Ishikawa (cell line): ENCODE results near the gene PLK3.

Source experiments
- CEBPB ChIP-seq: IDR thresholded peaks from 2 replicates; pipeline ENCODE4 v1.6.1; 2012
- CREB1 ChIP-seq: IDR thresholded peaks from 2 replicates; pipeline ENCODE4 v1.6.1; 2012; ENCODE audit warnings: low read depth
- EP300 ChIP-seq: IDR thresholded peaks from 2 replicates; pipeline ENCODE4 v1.6.1; 2012; ENCODE audit warnings: borderline replicate concordance
- FOXM1 ChIP-seq: IDR thresholded peaks from 2 replicates; pipeline ENCODE4 v1.6.1; 2012; ENCODE audit warnings: low read depth, borderline replicate concordance
- NFIC ChIP-seq: IDR thresholded peaks from 2 replicates; pipeline ENCODE4 v1.6.1; 2012
- RAD21 ChIP-seq: IDR thresholded peaks from 2 replicates; pipeline ENCODE4 v1.6.1; 2012; ENCODE audit warnings: low read depth
- TAF1 ChIP-seq: IDR thresholded peaks from 2 replicates; pipeline ENCODE4 v1.6.1; 2012; ENCODE audit warnings: low read depth, mild to moderate bottlenecking
- TCF12 ChIP-seq: IDR thresholded peaks from 2 replicates; pipeline ENCODE4 v1.6.1; 2012; ENCODE audit warnings: low read depth
- YY1 ChIP-seq: IDR thresholded peaks from 2 replicates; pipeline ENCODE4 v1.6.1; 2012; ENCODE audit warnings: low read depth
- ZBTB7A ChIP-seq: IDR thresholded peaks from 2 replicates; pipeline ENCODE4 v1.6.1; 2012; ENCODE audit warnings: low read depth
- TF ChIP-seq, protein P1 (sequence below): IDR thresholded peaks from 2 replicates; pipeline ENCODE4 v1.6.1; 2012
- TF ChIP-seq, protein P2 (sequence below): IDR thresholded peaks from 2 replicates; pipeline ENCODE4 v1.6.1; 2012; ENCODE audit warnings: low read depth, mild to moderate bottlenecking

DNA sequence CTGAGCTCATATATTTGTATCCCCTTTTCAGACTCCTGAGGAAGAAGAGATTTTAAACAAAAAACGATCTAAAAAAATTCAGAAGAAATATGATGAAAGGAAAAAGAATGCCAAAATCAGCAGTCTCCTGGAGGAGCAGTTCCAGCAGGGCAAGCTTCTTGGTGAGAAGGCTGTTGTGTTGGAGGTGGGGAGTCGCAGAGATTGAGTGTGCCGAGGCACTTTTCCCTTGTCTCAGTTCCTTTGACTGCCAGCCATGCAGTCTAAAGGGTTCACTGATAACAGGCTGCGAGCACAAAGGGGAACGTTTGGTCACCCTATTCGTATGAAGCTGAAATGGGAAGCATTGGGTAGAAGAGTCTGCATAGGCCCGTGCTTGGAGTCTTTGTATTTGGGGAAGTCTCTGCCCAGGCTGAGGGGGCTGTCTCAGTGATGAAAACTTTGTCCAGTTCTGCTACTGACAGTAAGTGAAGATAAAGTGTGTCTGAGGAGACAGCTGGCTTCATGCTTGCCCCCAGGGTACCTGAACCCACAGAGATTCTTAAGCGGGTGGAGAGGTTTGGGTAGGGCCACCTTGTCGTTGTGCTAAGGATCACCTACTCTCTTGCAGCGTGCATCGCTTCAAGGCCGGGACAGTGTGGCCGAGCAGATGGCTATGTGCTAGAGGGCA, 22.1 kb upstream of the PLK3 start:
- TF ChIP-seq EP300, result no peak
- TF ChIP-seq TAF1, result no peak
- no peak for TF ChIP-seq NFIC
- no peak for TF ChIP-seq RAD21
- no peak for TF ChIP-seq CREB1
- no peak for TF ChIP-seq FOXM1
- TF ChIP-seq, protein P1, sequence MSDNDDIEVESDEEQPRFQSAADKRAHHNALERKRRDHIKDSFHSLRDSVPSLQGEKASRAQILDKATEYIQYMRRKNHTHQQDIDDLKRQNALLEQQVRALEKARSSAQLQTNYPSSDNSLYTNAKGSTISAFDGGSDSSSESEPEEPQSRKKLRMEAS, result no peak
- TF ChIP-seq TCF12, result no peak
- TF ChIP-seq, protein P2, sequence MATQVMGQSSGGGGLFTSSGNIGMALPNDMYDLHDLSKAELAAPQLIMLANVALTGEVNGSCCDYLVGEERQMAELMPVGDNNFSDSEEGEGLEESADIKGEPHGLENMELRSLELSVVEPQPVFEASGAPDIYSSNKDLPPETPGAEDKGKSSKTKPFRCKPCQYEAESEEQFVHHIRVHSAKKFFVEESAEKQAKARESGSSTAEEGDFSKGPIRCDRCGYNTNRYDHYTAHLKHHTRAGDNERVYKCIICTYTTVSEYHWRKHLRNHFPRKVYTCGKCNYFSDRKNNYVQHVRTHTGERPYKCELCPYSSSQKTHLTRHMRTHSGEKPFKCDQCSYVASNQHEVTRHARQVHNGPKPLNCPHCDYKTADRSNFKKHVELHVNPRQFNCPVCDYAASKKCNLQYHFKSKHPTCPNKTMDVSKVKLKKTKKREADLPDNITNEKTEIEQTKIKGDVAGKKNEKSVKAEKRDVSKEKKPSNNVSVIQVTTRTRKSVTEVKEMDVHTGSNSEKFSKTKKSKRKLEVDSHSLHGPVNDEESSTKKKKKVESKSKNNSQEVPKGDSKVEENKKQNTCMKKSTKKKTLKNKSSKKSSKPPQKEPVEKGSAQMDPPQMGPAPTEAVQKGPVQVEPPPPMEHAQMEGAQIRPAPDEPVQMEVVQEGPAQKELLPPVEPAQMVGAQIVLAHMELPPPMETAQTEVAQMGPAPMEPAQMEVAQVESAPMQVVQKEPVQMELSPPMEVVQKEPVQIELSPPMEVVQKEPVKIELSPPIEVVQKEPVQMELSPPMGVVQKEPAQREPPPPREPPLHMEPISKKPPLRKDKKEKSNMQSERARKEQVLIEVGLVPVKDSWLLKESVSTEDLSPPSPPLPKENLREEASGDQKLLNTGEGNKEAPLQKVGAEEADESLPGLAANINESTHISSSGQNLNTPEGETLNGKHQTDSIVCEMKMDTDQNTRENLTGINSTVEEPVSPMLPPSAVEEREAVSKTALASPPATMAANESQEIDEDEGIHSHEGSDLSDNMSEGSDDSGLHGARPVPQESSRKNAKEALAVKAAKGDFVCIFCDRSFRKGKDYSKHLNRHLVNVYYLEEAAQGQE, result no peak
- TF ChIP-seq CEBPB, result no peak
- TF ChIP-seq ZBTB7A, result no peak
- no peak for TF ChIP-seq YY1
